HL-60 (cell line): ENCODE data around the gene UBTD1.

Experiments used
- CTCF ChIP-seq: IDR thresholded peaks from one replicate; pipeline ENCODE4 v1.5.1; 2011; ENCODE audit warnings: low read length, control low read depth, inconsistent platforms; ENCODE audit not compliant: insufficient read depth
- GABPA ChIP-seq: IDR thresholded peaks from 2 replicates; pipeline ENCODE4 v1.6.1; 2012; ENCODE audit warnings: low read depth

GRCh38 chr10:97502916-97503315, 4.2 kb downstream of the UBTD1 start:
- TF ChIP-seq GABPA: no peak
- TF ChIP-seq CTCF: no peak
